ENCODE data around the gene FARP1. TPM values are rescaled to one million over a fixed set of nuclear protein-coding genes. Genes with fewer than 3 reads are reported as not detected.

The FARP1 gene
- polyA plus RNA-seq, 2 of the 4 experiments (the other 2 are of a cell fraction), result 9.4 to 13.0 TPM

GRCh38 chr13:98184792-98185191 is 41.9 kb downstream of the FARP1 start (continued):
- TF ChIP-seq RARB (CRISPR knock-in tag; IDR thresholded peaks at IDR 0.05) (no peak), HES2 (IDR thresholded peaks at IDR 0.05) (no peak), HDAC2 (IDR thresholded peaks at IDR 0.05) (no peak), TFCP2L1 (CRISPR knock-in tag; IDR thresholded peaks at IDR 0.05) (no peak), ZSCAN20 (CRISPR knock-in tag; IDR thresholded peaks at IDR 0.05) (no peak)

- ChIA-PET POLR2A (no interaction called here), CTCF (no interaction called here)
- Histone ChIP-seq H3K9me3 (no peaks in the 10 kb centered on the region), H3K4me3 (no peak overlapping the region), H3K4me2 (no peak overlapping the region), H3K27ac (no peak overlapping the region), H3K4me1 (0 out of 3 replicates have a peak, but pooled peaks cover 4% of the 10 kb centered on the region)
- TF ChIP-seq USF2 (IDR thresholded peaks at IDR 0.05), result no peak
- TF ChIP-seq HMGXB4 (CRISPR knock-in tag; IDR thresholded peaks at IDR 0.05; ENCODE audit: borderline replicate concordance), result no peak
- TF ChIP-seq HOXB13 (CRISPR knock-in tag; IDR thresholded peaks at IDR 0.05; ENCODE audit: low read depth), result no peak
- no peak for TF ChIP-seq KDM1A (IDR thresholded peaks at IDR 0.05; ENCODE audit: low read depth)
- no peak for TF ChIP-seq TFCP2L1 (CRISPR knock-in tag; IDR thresholded peaks at IDR 0.05)
- no peak for TF ChIP-seq CTCF (IDR thresholded peaks at IDR 0.05)
- TF ChIP-seq ESRRA (IDR thresholded peaks at IDR 0.05; ENCODE audit: borderline replicate concordance, low read length), result no peak
- TF ChIP-seq RNF2 (IDR thresholded peaks at IDR 0.05; ENCODE audit: borderline replicate concordance, low read depth), result no peak
- no peak for TF ChIP-seq PHF8 (IDR thresholded peaks at IDR 0.05; ENCODE audit: borderline replicate concordance, low read depth)
- no peak for TF ChIP-seq SMC3 (IDR thresholded peaks at IDR 0.05)
- TF ChIP-seq HOXB5 (CRISPR knock-in tag; IDR thresholded peaks at IDR 0.05), result no peak
- TF ChIP-seq ATOH8 (CRISPR knock-in tag; IDR thresholded peaks at IDR 0.05; ENCODE audit: low read depth), result no peak
- TF ChIP-seq HDAC2 (IDR thresholded peaks at IDR 0.05), result no peak
- WGBS (ENCODE audit: missing lambda C conversion rate), result 71% methylated on average over 4 of the region's 4 CpGs
- FAIRE-seq, result no peak
- no peak for DNase-seq (ENCODE audit: low read depth in 1 of 2, low spot score in 1 of 2)
- no peak for ATAC-seq
These were observed 44.5 kb downstream of the FARP1 start for GRCh38 chr13:98187155-98187964.

- H3K4me1 ChIP-seq, result 0 out of 3 replicates have a peak, but pooled peaks cover 4% of the 10 kb centered on the region
- FAIRE-seq (no peak), DNase-seq (ENCODE audit: low read depth in 1 of 2, low spot score in 1 of 2) (no peak), ATAC-seq (no peak)
- ChIA-PET CTCF (no interaction called here), POLR2A (no interaction called here)
- WGBS (ENCODE audit: missing lambda C conversion rate), result 94% methylated on average over 7 of the region's 7 CpGs
- TF ChIP-seq POLR2AphosphoS2 (conservative IDR thresholded peaks at IDR 0.05; ENCODE audit: low read length) (no peak), REST (IDR thresholded peaks at IDR 0.05) (no peak), MYC (IDR thresholded peaks at IDR 0.05; ENCODE audit: borderline replicate concordance, low read length) (no peak), MAFK (IDR thresholded peaks at IDR 0.05; ENCODE audit: partially characterized antibody) (no peak), PBX3 (IDR thresholded peaks at IDR 0.05) (no peak), HDAC2 (IDR thresholded peaks at IDR 0.05) (no peak), CHD4 (IDR thresholded peaks at IDR 0.05; ENCODE audit: borderline replicate concordance) (no peak), FOSL2 (IDR thresholded peaks at IDR 0.05) (no peak), FOSL2 (CRISPR knock-in tag; IDR thresholded peaks at IDR 0.05) (no peak), ZC3H11A (IDR thresholded peaks at IDR 0.05) (no peak)
- no peak overlapping the region for H3K4me3 ChIP-seq
- no peak overlapping the region for H3K4me2 ChIP-seq
- H3K27ac ChIP-seq, result no peak overlapping the region
- H3K9me3 ChIP-seq, result no peaks in the 10 kb centered on the region
These were observed 45.0 kb downstream of the FARP1 start for GRCh38 chr13:98187965-98188261.

Measured in A549 (cell line).